GM15510 (cell line): ENCODE results near the gene BEST2.

Experiments used
- POLR2A ChIP-seq: IDR thresholded peaks from 3 replicates; pipeline ENCODE4 v1.6.1; 2011; ENCODE audit warnings: borderline replicate concordance; ENCODE audit not compliant: insufficient read length; ENCODE audit errors: extremely low read depth

The BEST2 gene

DNA sequence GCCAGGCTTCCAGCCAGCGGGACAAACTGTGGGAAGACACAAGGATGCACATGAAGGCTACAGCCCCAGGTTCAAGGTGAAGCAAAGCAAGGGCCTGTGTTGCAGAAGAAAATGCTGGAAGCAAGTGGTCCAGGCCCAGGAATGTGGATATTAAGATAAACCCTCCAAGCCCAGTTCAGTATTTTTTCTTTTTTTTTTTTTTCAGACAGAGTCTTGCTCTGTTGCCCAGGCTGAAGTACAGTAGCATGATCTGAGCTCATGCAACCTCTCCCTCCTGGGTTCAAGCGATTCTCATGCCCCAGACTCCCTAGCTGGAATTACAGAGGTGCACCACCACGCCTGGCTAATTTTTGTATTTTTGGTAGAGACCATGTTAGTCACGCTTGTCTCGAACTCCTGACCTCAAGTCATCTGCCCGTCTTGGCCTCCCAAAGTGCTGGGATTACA, 45.6 kb downstream of the BEST2 start:
- no peak for TF ChIP-seq POLR2A

DNA sequence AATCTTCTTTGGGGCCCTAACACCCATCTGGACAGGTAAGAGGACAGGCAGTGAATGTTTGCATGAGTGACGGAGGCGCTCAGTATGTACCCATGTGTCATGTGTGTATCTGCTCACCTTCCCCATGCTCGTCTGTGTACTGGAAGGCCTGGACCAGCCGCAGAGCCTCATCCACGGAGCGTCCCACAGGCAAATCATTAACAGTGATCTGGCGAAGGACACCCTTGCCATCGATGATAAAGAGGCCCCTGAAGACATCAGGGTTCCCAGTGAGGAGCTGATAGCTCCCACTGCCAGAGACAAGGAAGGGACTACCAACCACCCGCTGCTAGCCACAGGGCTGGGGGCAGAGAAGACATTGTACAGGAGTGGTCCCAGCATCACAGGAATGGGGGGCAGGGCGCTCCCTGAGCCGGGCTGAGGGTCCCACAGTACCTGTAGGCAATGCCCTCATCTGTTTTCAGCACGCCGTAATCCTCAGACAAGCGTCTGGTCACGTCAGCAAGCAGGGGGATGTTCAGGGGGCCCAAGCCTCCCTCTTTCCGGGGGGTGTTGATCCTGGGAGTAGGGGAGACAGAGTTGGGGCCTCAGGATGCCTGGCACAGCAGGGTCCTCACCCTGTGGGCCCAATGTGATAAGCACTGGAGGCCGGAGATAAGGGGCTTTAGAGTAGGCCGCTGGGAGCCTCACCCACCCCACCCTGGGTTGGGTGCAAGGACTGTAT, 48.3 kb downstream of the BEST2 start:
- no peak for TF ChIP-seq POLR2A

DNA sequence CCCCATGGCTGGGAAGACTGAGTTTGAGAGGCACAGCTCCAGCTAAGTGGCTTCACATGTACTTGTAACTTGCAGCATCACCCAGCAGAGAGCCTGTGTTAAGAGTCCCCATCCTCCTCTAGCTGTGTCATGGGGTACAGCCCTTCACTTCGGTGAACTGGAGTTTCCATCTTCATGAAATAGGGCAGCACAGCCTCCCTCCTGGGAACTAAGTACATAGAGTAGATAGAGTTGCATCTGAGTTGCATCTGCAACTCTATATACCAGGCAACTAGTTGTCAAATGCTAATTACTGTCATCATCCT, 48.8 kb downstream of the BEST2 start:
- no peak for TF ChIP-seq POLR2A

DNA sequence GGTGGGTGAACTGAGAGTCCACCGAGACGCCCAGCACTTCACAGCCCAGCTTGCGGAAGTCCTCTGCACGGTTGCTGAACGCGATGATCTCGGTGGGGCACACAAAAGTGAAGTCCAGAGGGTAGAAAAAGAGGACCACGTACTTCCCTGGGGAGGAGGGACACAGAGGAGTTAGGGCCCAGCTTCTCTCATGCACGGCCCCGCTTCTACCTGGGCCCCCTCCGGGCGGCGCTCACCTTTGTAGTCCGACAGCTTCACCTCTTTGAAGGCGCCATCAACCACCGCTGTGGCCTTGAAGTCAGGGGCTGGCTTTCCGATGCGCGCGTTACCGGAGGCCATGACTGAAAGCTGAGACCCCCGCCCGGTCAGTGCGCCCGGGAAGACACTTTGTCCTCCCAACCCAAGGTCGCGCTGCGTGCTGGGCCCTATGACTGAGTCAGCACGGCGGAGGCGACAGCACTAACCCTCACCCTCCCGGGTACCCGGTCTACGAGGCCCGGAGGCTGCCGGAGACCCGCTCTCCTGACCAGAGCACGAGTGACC, 49.4 kb downstream of the BEST2 start:
- TF ChIP-seq POLR2A, result no peak

DNA sequence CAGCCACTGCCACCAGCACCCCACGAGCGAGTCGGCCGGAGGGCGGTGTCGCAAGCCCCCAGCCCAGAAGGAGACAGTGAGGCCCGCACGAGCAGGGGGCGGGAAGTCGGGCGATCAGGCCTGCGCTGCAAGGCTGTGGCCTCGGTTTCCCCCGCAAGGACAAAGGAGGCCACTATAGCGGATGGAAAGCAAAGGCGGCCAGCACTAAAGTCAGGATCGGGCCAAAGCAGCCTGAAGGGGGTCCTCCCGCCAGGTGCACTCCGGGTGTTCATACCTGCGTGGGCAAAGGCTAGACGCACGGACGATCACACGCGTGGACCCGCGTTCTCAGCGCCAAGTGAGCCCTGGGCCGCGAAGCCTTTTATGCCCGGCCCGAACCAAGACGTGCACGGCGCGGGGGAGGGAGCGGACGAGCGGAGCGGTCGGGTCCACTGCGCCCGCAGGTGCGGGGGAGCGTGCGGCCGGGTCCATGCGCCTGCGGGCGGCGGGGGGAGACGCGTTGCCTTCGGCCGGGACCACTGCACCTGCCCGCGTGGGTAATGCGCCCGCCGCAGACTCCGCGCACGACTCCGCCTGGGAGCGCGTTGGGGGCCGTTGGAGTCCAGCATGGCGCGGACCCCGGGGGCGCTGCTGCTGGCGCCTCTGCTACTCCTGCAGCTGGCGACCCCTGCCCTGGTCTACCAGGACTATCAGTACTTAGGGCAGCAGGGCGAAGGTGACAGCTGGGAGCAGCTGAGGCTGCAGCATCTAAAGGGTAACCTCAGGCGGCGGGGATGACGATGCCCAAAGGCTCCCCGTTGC, 50.1 kb downstream of the BEST2 start, which contains the start of the genes PRDX2 and THSD8:
Gene PRDX2, minus strand, starts transcription at position 335 of the 801 bp plus-strand sequence. CDS start 539 bp downstream, outside the sequence.
Gene THSD8, plus strand, starts transcription at position 604 of the 801 bp plus-strand sequence. Its CDS starts 3 bp downstream, at position 607.
- peak; percentile 93 for TF ChIP-seq POLR2A

DNA sequence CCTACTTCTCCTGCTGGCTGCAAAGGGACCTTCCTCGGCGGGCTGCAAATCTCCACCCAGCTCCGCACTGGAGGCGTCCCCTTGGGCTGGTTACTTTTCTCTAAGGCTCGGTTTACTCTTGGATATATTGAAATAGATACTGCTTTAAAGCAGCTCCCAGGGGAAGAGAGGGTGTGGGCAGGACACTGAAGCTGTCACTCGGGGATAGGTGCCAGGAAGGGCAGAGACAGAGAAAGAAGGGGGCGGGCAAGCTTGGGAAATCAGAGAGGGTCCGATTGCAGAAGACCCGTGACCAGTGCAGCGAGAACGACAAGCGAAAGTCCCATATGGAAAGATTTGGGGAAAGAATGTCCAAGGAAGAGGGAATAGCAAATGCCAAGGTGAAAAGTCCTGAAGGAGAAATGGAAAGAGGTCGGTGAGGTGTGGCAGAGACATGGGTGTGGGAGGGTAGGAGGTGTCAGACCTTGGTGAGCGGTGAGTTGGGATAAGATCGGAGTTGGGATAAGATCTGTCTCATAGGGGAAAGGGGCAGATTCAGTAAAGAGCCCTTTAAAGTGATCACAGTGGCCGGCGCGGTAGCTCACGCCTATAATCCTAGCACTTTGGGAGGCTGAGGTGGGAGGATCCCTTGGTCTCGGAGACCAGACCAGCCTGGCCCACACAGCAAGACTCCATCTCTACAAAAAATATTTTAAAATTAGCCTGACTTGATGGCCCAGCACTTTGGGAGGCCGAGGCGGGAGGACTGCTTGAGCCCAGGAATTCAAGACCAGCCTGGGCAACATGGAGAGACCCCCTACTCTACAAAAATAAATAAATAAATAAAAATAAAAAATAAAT, 50.9 kb downstream of the BEST2 start:
- no peak for TF ChIP-seq POLR2A

DNA sequence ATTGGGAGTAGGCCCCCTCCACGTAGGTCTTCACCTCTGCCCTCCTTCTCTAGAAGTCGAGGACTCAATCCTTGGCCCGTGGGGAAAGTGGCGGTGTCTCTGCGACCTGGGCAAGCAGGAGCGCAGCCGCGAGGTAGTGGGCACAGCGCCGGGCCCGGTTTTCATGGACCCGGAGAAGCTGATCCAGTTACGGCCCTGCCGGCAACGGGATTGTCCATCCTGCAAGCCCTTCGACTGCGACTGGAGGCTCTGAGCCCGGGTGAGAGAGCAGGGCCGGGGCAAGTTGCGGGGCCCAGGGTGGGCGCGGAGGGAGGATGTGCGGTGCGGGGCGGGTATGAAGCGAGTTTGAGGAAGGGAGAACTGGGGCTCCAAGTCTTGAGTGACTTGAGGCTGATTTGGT, 52.5 kb downstream of the BEST2 start:
- TF ChIP-seq POLR2A, result no peak

DNA sequence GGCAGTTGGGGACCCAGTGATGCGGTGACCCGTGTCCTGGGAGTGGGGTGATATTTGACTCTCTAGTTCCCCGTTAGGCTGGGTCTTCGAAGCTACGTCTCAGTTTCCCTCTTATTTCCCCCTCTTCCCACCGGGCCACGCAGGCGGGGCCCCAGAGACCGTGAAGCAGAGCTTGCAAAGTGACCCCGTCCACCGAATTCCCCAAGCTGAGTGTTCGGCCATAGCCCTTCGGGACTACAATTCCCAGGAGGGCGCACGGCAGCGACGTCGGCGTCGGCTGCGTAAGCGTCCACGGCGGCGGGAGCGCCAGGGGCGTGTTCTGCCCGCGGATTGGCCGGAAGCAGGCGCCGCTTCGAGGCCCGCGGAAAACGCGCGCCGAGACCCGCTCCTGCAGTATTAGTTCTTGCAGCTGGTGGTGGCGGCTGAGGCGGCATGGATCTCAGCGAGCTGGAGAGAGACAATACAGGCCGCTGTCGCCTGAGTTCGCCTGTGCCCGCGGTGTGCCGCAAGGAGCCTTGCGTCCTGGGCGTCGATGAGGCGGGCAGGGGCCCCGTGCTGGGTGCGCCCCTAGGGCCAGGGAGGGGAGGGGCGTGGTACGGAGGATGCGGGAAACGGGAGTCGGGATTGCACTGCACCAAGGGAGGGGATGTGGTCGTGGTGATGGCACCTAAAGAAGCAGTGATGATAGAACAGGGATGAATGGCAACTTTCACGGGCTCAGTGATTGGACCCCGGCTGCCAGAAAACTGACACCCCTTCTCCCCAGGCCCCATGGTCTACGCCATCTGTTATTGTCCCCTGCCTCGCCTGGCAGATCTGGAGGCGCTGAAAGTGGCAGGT, 54.9 kb downstream of the BEST2 start, which contains the start of gene RNASEH2A:
Gene RNASEH2A, plus strand, starts transcription at position 343 of the 840 bp plus-strand sequence. Its CDS starts 90 bp downstream, at position 433.
- TF ChIP-seq POLR2A, result peak; percentile 90
